ENCODE data around the gene INTS14.

Gene INTS14

GRCh38 chr15:65530318-65531111, 80.4 kb downstream of the INTS14 start, which contains the start of gene HACD3:
TSS of gene HACD3 (plus strand) at chr15:65530463. CDS start at chr15:65530632, 169 bp downstream.
- peak; percentile 82 for DNase-seq (ENCODE audit: low read depth)

- no peak for DNase-seq (ENCODE audit: low read depth)
These were observed 81.1 kb downstream of the INTS14 start for GRCh38 chr15:65529762-65530317.
